ENCODE measurements around the gene EGFR.
A peak's percentile ranks its signal among the peaks of the same experiment; 100 is the strongest.

The EGFR gene

DNA sequence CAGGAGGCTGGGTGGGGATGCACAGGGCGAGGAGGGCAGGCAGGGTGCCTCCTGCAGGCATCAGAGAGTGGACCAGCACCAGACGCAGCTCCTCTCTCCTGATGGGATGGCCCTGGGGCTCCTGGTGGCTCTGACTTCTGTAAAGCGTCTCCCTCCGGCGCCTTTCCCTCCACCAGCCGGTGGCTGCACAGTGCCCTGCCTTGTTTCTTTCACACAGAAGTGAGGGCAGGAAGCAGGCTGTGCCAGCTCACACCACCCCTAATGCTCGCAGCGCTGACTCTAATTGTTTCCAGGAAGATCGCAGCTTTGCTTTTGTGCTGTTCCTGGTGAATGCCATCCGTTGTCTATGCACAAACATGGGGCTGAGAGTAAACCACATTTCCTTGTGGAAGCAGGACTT, 194.0 kb downstream of the EGFR start:
- no peak for DNase-seq (ENCODE audit: low read depth)

DNA sequence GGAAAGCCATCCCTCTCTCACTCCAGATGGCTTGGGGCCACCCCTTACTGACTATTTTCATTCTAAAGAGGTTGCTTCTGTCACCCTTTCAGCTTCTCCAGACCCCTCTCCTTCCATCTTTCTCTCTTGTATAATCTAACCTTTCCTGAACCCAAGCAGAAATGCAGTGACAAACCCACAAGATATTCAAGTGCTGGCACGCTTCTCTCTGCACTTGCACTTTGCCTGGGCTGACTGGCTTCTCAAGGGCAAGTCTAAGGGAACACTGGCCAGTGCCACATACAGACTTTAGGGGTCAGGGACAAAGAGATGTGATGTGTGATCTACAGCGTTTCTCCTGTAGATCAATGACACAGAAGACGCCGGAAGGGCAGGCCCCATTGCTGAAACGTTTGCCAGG, 195.9 kb downstream of the EGFR start:
- DNase-seq (ENCODE audit: low read depth): no peak

DNA sequence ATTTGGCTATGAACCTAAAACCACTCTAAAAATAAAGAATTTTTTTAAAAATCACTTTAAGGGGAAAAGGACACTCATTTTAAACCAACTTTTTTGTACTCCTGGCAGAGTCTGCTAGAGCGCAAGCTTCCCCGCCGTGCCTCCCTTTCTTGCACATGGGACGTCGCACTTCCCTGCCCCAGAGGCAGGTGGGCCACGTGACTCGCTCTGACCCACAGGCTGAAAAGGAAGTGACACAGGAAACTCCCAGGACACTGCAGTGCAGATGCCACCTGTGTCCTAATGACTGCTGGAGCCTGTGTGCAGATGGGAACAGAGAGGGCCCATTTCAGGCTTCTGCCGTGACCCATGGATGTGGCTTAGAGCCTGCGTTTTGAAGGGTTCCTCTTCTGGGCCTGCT, 204.2 kb downstream of the EGFR start:
- DNase-seq (ENCODE audit: low read depth): no peak

DNA sequence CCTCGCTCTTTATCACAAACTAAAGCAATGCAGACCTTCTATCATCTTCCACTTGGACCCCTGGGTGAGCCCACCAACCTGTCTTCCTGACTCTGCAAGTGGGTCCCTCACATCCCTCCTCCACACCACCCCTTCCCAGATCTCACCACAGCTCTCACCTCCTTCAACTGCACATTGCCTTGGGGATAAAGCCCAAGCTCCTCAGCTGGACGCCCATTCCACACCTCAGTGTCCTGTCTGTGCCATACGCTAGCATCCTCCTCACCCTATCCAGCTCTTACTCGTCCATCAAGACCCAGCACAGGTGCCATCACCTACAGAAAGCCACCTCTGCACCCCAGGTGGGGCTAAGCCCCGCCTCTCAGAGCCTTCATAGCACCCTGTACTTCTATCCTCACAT, 205.3 kb downstream of the EGFR start:
- no peak for DNase-seq (ENCODE audit: low read depth)

DNA sequence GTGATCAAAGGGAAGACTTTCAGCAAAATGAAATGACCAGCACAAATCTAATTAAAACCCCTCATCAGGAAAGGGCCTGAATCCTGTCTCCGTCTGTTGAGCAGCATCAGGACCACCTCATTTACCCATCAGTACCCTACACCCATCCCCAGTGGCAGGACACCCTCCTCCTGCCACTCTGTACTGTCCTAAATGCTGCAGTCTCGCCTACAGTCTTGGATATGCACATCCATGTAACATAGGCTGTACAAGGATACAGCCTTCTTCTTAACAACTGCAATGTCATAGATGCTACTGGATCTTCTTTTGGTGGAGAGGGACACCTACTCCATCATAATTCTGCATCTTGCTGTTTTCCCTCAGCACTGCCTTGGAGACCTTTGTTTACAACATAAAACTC, 206.0 kb downstream of the EGFR start:
- DNase-seq (ENCODE audit: low read depth): no peak

DNA sequence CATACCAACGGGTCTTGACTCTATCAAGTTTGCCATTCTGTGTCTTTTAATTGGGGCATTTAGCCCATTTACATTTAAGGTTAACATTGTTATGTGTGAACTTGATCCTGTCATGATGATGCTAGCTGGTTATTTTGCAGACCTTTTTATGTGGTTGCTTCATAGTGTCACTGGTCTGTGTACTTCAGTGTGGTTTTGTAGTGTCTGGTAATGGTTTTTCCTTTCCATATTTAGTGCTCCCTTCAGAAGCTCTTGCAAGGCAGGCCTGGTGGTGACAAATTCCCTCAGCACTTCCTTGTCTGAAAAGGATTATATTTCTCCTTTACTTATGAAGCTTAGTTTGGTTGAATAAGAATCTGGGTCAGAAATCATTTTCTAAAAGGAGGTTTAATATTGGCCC, 211.2 kb downstream of the EGFR start:
- no peak for DNase-seq (ENCODE audit: low read depth)

DNA sequence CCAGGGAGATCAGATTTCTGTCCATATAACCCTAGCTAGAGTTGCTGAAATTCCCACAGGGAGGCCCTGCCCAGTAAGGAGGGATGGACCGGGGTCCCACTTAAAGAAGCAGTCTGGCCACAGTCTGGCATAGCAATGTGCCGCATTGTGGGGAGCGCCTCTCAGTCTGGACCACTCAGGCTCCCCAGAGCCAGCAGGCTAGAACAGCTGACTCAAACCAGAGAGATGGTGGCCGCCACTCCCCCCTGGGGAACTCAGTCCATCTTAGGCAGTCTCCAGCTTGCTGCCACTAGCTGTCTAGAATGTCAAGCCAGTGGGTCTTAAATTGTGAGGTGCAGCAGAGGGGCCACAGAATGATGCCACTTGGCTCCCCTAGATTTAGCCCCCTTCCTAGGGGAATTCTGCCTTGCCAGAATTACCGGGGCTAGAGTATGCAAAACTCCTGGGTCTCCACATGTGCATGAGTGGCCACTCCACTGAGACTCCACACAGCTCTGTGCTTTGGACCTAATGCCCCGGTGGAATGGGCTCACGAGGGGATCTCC, 213.0 kb downstream of the EGFR start:
- DNase-seq (ENCODE audit: low read depth): no peak

DNA sequence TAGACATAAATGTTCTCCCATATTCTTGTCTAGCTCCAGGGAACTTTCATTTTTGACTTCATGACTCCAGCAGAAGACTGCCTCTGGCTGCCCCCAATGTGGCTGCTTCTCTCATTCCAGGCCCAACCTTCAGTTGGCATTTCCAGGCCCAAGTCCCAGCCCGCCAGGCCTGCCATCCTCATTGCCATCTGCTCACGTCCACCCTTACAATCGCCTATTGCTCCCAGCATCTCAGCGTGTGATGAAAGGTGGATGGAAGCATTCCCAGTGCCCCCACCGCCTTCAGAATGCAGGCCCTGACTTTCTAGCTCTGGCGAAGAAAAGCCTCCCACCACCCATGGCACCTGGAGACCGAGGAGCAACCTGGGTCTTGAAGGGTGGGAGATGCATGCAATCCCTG, 214.2 kb downstream of the EGFR start:
- no peak for DNase-seq (ENCODE audit: low read depth)

DNA sequence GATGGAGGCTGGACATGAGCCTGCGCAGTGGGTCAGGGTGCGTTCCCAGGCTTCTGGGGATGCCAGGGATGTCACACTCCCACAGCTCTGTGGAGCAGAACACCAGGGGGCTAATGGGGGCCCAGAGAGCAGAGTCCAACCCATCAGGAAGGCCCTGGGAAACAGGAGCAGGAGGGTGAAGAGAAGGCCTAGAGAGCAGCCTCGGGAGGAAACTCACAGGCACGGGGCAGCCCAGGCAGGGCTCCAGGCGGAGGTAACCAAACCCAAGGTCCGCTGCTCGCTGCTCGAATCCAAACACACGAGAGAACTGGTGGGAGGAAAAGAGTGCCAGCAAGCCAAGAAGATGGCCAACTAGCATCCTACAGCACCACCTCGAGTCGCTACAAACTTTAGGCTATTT, 215.6 kb downstream of the EGFR start:
- DNase-seq (ENCODE audit: low read depth): no peak

GRCh38 chr7:55235115-55235514, 216.3 kb downstream of the EGFR start:
- no peak for DNase-seq (ENCODE audit: low read depth)

DNA sequence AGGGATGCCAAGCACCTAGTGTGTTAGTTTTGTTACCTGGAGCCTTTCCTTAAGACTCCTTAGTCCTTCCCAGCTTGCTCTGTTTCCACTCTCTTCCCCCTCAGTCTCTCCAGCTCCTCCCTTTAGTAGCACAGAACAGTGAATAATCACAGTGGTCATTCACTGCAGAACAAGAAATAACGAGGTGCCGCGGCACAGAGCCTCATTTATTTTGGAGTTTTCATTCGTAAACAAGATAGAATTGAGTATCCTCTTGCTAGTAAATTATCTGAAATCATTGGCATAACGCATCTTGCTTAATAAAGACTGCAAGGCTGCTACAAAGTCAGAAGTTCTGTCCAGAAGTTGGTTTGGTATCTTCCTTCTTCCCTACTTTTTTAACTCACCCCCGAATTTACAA, 217.0 kb downstream of the EGFR start:
- no peak for DNase-seq (ENCODE audit: low read depth)

GRCh38 chr7:55236476-55236875, 217.7 kb downstream of the EGFR start:
- DNase-seq (ENCODE audit: low read depth): no peak

GRCh38 chr7:55237156-55237893, 218.5 kb downstream of the EGFR start:
- no peak for DNase-seq (ENCODE audit: low read depth)

- DNase-seq (ENCODE audit: low read depth): no peak
Measured at GRCh38 chr7:55239406-55239805, 220.6 kb downstream of the EGFR start.

GRCh38 chr7:55240418-55241142, 221.8 kb downstream of the EGFR start:
- DNase-seq (ENCODE audit: low read depth): no peak

GRCh38 chr7:55241958-55242357, 223.1 kb downstream of the EGFR start:
- DNase-seq (ENCODE audit: low read depth): no peak

- no peak for DNase-seq (ENCODE audit: low read depth)
Measured at GRCh38 chr7:55242613-55243012, 223.8 kb downstream of the EGFR start.

- no peak for DNase-seq (ENCODE audit: low read depth)
Measured at GRCh38 chr7:55244006-55244745, 225.4 kb downstream of the EGFR start.

- DNase-seq (ENCODE audit: low read depth): peak; percentile 88
Measured at GRCh38 chr7:55245271-55245723, 226.5 kb downstream of the EGFR start.

DNA sequence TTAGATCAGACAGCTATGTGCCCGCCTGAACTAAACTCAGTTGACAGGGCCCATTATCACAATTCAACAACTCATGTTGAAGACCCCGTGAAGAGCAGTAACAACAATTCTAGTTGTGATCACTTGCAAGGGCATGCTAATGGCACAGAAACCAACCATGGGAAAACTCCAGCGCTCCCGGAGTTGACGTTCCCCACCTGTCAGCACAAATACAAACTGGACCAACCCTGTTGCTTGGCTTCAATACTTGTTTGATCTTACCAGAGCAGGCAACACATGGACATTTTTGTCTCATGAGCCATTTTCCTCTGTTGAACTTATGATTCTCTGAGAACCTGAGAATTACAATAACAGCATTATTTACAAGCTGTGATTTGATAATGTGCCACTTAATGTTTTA, 227.4 kb downstream of the EGFR start:
- no peak for DNase-seq (ENCODE audit: low read depth)

- DNase-seq (ENCODE audit: low read depth): no peak
Measured at GRCh38 chr7:55247428-55247827, 228.6 kb downstream of the EGFR start.

DNA sequence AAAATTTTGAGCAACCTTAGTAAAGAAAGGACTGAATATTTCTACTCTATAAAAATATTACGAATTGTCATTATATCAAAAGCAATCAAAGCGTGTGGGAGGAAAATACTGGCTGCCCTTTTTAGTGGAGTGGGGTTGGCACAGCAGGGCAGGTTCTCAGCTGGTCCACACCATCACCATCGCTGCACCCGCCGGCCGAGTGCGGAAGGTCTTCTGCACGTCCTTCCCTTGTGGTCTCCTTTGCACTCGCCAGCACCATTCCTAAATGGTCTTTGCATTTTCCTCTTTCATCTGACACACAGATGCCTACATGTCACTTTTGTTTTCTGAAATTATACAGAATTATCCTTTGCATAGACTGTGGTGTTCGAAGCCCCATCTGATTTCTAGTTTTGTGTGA, 229.7 kb downstream of the EGFR start:
- DNase-seq (ENCODE audit: low read depth): no peak

GRCh38 chr7:55249332-55249731, 230.5 kb downstream of the EGFR start:
- DNase-seq (ENCODE audit: low read depth): no peak
